Nephron (organoid): ENCODE data around the gene DIPK1A.
A peak's percentile ranks its signal among the peaks of the same experiment; 100 is the strongest.

Experiments
- H3K27ac Mint-ChIP-seq, 3 experiments: 2 replicates each; pipeline ENCODE4 v1.8.0; 2020; ENCODE audit warnings: mixed read lengths in 3 of 3, mild to moderate bottlenecking in 2 of 3, moderate library complexity in 1 of 3
- H3K27me3 Mint-ChIP-seq: 2 replicates; pipeline ENCODE4 v1.8.0; 2021; ENCODE audit warnings: low read depth, mild to moderate bottlenecking, moderate library complexity, mixed read lengths
- H3K36me3 Mint-ChIP-seq: 2 replicates; pipeline ENCODE4 v1.8.0; 2020; ENCODE audit warnings: low read depth, mixed read lengths
- H3K4me1 Mint-ChIP-seq: 2 replicates; pipeline ENCODE4 v1.8.0; 2020; ENCODE audit warnings: mixed read lengths
- H3K4me3 Mint-ChIP-seq, 3 experiments: 2 replicates each; pipeline ENCODE4 v1.8.0; 2020; ENCODE audit warnings: mild to moderate bottlenecking in 3 of 3, mixed read lengths in 3 of 3, moderate library complexity in 2 of 3
- H3K9me3 Mint-ChIP-seq: 2 replicates; pipeline ENCODE4 v1.8.0; 2020; ENCODE audit warnings: mixed read lengths
- CTCF ChIP-seq, 3 experiments: fragments of 200-600 bp; sonication (generic); IDR thresholded peaks; one replicate each; pipeline ENCODE4 v1.5.0; 2021; ENCODE audit warnings: antibody characterized with exemption in 3 of 3; ENCODE audit not compliant: unreplicated experiment in 3 of 3

The DIPK1A gene

GRCh38 chr1:92961896-92962752 lies 862 bp upstream of the DIPK1A start:
- Mint-ChIP-seq H3K27me3 (no peaks in the 10 kb centered on the region), H3K4me3 (no peak overlapping the region), H3K27ac (peak overlapping the region; percentile 67 to 93 (median 84)), H3K36me3 (no peaks in the 10 kb centered on the region), H3K4me1 (peaks cover 21% of the 10 kb centered on the region), H3K9me3 (no peaks in the 10 kb centered on the region)
- TF ChIP-seq CTCF (IDR thresholded peaks at IDR 0.05; ENCODE audit: unreplicated experiment in 3 of 3) = no peak

GRCh38 chr1:92960395-92961130 lies 699 bp downstream of the DIPK1A start:
- Mint-ChIP-seq H3K4me1 (peaks cover 34% of the 10 kb centered on the region), H3K27me3 (no peaks in the 10 kb centered on the region), H3K27ac (peak overlapping the region; percentile 82 to 91 (median 82)), H3K36me3 (no peaks in the 10 kb centered on the region), H3K9me3 (no peaks in the 10 kb centered on the region), H3K4me3 (peak overlapping the region; percentile 89 to 92 (median 89))
- peak; percentile 42 to 56 (median 49) for TF ChIP-seq CTCF (IDR thresholded peaks at IDR 0.05; ENCODE audit: unreplicated experiment in 3 of 3)

- Mint-ChIP-seq H3K9me3 (no peaks in the 10 kb centered on the region), H3K27me3 (no peaks in the 10 kb centered on the region), H3K4me1 (peaks cover 40% of the 10 kb centered on the region), H3K4me3 (peak overlapping the region; percentile 39 to 54 (median 45)), H3K27ac (peak overlapping the region in 1 of 3 experiments; percentile 18), H3K36me3 (no peaks in the 10 kb centered on the region)
- TF ChIP-seq CTCF (IDR thresholded peaks at IDR 0.05; ENCODE audit: unreplicated experiment in 3 of 3) = no peak
Observed at GRCh38 chr1:92958203-92958970, 2.9 kb downstream of the DIPK1A start.

- H3K27me3 Mint-ChIP-seq = no peaks in the 10 kb centered on the region
- peaks cover 40% of the 10 kb centered on the region for H3K4me1 Mint-ChIP-seq
- H3K27ac Mint-ChIP-seq = no peak overlapping the region
- no peak for TF ChIP-seq CTCF (IDR thresholded peaks at IDR 0.05; ENCODE audit: unreplicated experiment in 3 of 3)
- H3K9me3 Mint-ChIP-seq = no peaks in the 10 kb centered on the region
- H3K4me3 Mint-ChIP-seq = peak overlapping the region in 1 of 3 experiments; percentile 28
- no peaks in the 10 kb centered on the region for H3K36me3 Mint-ChIP-seq
Observed at GRCh38 chr1:92957030-92957734, 4.1 kb downstream of the DIPK1A start.

- Mint-ChIP-seq H3K27me3 (no peaks in the 10 kb centered on the region), H3K36me3 (no peaks in the 10 kb centered on the region), H3K27ac (peak overlapping the region in 1 of 3 experiments; percentile 67), H3K4me1 (peaks cover 40% of the 10 kb centered on the region), H3K4me3 (peak overlapping the region in 1 of 3 experiments; percentile 28), H3K9me3 (no peaks in the 10 kb centered on the region)
- no peak for TF ChIP-seq CTCF (IDR thresholded peaks at IDR 0.05; ENCODE audit: unreplicated experiment in 3 of 3)
Observed at GRCh38 chr1:92956254-92957029, 4.8 kb downstream of the DIPK1A start.
